GM18858 (cell line): ENCODE data around the gene ASZ1.

Experiments
- ATAC-seq: cut with Tn5 transposase; IDR thresholded peaks from one replicate; pipeline ENCODE4 v1.9.1; 2021; ENCODE audit not compliant: unreplicated experiment

Gene ASZ1

DNA sequence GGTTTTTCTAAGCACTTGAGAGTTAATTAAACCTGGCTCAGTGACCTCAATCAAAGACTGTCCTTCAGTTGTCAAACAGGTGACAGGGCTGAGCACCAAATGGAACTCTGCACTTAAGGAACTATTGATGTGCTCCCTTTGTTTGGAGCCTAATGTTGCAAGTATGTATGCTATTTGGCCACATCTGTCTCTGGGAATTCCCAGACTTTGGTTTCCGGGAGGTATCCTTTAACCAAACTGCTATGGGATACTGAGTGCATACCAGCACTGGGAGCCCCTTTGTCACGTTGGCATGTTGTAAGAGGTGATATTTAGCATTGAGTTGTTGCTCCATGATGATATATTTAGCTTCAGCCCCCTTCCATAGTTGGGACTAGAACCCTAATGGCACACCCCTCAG is 25.2 kb downstream of the ASZ1 start:
- ATAC-seq, result no peak

DNA sequence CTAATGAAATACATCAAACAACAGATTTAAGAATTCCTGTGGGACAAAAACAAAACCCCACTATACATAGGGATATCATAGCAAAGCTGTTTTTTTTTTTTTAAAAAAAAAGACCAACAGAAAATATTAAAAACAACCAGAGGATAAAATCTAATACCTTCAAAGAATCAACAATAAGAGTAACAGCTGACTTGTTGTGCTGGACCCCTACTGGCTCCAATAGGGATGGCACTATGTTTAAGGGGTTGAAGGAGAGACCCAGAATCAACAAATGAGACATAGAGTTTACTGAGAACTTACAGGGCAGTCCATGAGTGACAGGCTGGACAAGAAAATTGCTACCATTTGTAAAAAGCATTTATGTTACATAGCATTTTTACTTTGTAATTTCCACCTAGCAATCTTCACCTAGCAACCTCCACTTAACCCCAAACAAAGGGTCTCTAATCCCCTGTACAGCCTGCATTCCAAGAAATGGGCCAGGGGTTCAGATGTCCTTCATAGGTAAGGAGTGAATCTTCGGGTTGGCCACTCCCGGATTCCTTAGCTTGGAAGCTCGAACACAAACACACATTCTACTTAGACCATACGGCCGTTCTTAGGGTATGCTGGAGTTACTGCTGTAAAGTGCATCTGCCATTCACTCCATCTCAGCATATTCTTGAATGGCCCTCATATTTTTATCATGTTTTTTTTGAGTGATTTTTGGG is 25.8 kb downstream of the ASZ1 start:
- no peak for ATAC-seq

DNA sequence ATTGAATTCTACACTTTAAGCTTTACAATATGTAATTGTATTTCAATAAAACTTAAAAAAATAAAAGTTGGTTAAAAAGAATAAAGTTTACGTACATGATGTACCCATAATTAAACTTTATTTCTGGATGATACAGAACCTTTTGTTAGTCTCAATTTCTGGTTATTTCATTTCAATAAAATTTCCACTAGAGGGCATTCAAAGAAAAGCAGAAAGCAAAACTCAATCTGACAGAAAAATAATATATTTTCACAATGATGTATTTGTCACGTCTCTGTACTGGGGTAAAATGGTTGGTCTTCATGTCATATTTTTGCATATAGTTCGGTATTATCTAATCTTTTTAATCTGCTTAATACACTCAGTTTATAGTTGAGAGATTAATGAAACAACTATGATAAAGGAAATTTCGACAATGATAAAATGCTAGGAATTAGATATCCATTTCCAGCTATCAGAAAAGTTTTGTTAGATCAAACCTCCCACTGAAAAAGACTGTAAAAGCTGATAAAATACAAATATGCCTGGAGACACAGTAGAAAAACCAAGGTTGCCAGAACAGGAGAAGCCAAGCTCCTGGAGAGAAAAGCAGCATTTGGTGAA is 27.4 kb downstream of the ASZ1 start:
- ATAC-seq, result no peak

DNA sequence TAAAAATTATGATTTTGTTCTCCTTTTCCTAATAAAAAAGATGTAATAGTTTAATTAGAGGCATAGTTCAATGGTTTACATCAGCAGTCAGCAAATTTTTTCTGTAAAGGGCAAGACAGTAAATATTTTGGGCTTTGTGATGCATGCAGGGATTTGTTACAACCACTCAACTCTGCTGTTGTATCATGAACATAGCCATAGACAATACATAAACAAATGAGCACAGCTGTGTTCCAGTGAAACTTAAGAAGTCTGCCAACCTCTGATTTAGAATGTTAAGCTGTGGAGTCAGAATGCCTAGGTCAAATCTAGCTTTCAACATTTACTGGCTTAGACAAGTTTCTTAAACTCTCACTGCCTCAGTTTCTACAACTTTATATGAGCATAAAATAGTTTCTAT is 31.6 kb downstream of the ASZ1 start:
- no peak for ATAC-seq

DNA sequence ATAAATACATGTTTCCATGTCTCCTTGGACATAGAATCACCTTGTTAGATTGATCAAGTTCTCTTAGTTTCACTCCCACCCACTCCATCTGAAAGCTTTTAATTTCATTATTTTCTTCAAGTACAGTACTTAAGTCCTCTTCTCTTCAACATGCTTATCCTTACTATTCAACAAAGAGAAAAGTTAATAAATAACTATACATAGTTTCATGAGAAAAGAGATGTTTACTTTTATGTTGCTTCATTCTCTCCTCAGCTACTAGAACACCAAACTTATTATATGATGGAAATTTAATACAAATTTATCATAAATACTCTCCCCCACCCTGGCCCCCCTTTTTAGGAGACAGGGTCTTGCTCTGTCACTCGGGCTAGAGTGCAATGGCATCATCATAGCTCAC is 33.5 kb downstream of the ASZ1 start:
- no peak for ATAC-seq

DNA sequence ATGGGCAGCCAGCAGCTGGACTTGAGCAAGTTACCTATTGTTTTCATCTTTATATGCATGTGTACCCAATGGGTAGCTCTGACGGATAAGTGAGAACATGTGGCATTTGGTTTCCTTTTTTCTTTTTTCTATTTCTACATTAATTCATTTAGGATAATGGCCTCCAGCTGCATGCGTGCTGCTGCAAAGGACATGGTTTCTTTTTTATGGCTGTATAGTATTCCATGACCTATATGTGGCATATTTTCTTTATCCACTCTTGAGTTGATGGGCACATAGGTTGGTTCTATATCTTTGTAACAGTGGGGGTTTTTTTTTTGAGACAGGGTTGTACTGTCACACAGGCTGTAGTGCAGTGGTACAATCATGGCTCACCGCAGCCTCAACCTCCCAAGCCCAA is 37.4 kb downstream of the ASZ1 start:
- no peak for ATAC-seq

DNA sequence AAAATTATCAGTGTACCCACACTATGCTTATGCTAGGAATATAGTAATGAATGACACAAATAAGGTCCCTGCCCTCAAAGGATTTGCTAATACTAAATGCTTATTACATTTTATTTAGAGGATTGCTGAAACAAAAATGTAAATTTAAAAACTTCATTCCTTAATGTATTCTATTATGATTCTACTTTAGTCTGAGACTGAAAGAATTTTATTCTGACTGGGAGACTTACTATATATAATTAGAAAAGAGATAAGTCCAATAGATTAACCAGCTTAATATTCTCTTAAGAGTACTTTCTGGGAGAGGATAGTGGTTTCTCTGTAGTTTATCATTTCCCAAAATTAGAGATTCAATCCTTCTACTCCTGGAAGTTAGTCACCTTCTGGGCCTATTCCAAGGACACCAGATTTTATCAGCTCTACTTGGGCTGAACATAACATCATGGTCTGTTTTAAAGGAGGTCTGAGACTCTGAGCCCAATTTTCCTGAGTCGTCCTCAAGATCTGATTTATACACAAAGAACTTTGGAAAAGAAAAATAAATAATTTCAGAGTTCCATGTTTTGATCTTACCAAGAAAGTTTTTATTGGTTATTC is 41.1 kb downstream of the ASZ1 start:
- ATAC-seq, result no peak

DNA sequence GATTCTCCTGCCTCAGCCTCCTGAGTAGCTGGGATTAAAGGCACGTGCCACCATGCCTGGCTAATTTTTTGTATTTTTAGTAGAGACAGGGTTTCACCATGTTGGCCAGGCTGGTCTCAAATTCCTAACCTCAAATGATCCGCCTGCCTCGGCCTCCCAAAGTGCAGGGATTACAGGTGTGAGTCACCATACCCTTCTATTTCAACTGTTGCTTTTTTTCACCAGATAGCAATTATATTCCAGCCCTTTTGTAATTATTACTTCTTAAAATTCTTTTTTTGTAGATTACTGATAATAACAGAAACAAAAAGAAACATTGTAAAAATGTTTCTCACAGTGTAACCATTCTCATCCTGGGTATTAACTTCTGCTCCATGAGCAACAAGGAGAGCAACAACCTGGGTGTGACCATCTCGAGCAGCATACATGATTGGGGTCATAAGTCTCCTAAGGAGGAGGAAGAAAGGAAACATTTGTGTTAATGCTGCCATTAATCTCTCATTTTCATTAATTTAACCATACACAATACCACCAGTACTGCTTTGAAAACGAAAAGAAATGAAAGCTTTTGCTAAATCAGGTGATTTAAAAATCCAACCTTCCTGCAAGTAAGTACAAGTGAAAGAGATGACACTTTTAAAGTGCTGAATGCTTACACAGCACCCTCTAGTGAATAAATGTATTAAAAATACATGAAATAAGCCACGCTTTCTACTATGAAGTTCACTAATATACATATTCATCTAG is 41.8 kb downstream of the ASZ1 start:
- peak; percentile 70 for ATAC-seq

DNA sequence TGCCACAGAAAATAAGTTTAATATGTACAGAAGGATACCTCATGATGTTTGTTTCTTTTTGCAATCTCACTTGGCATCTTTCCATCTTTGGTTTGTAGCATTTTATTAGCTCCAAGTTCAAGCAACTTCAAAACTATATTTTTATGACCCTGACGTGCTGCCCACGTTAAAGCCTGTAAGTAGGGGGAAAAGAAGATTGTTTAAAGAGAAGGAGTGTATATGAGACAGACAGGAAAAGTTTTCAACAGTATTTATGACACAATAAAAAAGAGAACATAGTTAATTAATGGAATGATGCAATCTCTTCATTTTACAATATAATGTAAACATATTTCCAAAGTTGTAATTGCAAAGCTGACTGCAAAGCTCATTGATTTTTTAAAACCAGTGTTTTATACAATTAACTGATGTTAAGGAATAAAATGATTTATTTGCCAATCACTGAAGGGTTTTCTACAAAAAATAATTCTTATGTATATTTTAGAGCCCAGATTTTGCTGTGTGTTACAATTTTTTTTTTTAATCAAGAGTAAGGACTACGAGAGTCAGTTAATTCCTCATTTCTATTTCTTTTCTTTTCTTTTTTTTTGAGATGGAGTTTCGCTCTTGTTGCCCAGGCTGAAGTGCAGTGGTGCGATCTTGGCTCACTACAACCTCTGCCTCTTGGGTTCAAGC is 42.5 kb downstream of the ASZ1 start:
- no peak for ATAC-seq

DNA sequence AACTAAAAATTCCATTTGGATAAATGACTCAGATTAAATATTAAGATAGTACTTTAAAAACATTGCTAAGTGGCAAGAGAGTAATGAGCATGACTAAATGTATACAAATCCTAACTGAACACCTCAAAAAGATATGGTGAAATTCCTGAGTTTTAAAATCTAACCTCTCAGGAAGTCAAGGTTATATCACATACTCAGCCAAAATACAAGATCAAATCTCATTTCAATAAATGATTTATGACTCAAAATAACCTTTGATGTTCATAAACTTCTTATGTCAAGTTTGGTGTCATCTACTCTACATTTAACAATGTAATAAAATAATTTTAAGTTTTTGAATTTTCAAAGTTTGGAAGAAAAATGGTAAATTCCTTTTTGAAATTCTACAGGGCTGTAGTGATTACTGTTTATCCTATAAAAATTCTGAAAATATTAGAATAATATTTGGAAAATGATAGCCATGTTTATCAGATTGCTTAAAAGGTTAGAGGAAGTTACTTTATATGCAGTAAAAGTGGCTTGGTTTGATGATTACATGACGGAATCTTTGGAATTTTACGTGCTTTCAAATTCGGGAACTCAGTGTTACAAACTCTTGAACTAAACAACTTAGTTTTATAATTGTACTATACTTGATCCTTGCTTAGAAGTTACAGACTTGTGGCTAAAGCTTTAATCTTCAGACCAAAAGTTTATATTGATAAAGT is 43.7 kb downstream of the ASZ1 start:
- no peak for ATAC-seq

DNA sequence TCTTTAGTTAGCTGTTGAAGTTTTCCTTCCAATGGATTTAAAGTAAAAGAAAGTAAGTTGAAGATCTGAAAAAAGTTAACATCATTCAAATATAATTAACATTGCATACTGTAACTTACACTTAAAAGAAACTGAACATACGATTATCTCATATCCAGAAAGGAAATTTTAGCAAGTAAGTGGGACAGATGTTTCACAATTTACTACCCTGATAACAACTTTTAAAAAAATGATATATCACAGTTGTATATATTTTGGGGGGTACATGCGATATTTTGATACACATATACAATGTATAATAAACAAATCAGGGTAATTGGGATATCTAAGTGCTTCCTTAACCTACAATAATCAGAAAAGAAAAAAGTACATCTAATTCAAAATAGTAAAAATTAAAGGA is 44.2 kb downstream of the ASZ1 start:
- no peak for ATAC-seq

DNA sequence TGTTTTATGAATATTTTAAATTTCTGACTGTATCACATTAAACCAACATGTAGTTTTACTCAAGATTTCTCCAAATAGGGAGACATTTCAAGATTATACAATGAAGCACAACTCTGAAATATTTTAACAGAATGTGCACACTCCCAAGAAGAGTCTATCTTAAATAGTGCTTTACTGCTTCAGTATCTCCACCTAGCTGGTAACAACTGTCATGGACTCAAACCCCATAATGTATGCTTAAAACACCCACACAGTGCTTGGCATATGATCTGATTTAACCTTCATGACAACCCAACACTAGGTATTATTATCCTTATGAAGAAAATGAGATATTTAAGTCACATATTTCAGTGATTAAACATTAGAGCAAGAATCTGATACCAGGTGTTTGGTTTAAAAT is 45.9 kb downstream of the ASZ1 start:
- ATAC-seq, result no peak

DNA sequence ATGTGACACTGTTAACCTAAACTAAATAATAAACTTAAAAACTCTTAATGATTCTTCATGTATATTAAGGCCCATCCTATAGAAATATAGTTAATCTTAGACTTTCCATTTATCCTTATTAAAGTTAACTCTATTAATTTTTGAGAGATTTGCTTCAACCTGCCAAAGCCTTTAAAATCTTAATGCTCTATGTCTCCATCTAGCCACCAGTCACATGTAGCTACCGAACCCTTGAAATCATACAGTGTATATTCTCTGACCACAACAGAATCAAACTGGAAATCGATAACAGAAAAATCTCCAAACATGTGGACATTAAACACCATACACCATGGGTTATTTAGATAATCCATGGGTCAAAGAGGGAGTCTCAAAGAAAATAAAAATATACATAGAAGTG is 51.9 kb downstream of the ASZ1 start:
- ATAC-seq, result no peak

DNA sequence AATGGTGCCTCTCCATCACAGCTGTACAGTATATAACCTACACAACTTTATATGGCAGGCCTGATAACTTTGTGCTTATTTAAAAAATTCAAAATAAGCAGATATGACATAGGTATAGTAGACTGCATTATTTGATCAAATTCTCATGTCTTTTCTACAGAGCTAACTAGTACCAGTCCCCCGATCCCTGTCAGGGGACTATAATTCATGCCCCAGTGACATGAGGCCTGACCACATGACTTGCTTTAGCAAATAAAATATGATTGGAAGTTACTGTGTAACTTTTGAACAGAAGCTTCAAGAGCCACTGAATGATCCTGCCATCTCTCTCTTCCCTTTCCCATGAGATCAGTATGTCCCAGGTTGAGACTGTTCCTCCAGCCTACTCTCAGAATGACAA is 55.2 kb downstream of the ASZ1 start:
- no peak for ATAC-seq

DNA sequence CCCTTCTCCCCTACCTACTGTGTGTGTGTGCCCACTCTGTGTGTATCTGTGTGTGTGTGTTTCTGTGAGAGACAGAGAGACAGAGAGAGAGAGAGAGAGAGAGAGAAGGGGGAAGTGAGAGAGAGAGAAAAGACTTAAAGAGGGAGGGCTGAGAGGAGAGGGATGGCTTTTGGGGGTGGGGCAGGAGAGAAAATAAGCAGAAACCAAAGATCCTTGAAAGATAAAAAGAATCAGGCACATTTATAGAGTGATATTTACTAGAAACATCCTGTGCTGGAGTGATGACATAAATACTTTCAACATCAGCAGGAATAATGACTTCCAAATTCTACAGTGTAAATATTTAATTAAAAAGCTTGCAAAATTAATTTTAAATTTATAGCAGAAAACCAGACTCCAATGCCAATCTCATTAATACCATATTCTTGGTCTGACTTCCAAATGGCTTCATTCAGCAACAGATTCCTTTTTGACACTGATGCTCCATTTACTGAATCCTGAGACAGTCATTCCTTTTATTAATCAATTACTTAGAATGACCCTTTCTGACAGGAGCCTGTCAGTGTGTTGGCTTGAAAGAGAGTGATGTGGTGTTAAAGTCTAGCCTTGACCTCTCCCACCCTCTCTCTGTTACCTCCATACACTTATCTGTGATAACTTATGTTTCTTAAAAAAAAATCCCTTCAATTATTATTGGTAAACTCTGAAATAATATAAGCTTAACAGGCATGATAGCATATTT is 62.8 kb downstream of the ASZ1 start:
- no peak for ATAC-seq

DNA sequence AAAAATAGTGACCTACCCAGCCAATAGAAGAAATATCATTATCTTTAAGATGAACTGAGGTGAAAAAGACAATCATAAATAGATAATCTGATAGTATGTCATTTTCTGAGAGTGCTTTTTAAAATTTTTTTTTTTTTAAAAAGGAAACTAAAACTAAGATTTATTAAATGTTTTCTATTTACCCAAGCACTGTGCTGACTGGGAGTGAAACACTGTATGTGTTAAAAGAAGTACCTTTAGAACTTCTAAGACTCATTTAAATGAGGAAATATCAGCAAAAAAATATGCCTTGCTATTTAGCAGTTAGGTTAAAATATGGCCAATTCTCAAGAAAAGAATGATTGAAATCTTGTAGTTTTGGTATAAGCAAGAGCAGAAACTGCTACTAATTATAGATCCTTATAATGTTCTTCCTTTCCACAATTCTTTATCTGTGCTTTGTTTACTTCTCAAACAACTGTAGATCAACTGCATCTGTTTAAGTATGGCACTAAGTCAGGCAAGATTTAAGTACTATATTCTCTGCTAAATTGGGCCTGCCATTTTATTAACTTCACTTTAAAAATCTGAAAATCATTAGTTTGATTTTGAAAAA is 64.9 kb downstream of the ASZ1 start:
- no peak for ATAC-seq

DNA sequence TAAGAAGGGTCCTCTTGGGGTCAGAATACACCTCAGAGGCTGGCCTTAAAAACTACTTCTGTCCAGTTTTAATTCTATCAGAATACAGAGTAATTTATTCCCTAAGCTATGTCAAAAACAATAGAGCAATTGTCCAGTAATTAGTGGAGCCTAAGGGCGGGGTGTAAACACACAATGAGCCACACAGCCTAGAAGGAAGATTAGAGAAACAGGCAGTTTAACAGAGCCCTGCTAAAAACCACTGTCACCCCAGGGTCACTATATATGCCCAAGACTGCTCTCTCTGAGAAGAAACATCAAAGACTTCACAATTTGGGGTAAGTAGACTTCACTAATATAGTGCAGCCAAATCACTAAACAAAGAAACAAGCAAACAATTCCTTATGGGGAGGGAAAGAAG is 77.3 kb downstream of the ASZ1 start:
- no peak for ATAC-seq

DNA sequence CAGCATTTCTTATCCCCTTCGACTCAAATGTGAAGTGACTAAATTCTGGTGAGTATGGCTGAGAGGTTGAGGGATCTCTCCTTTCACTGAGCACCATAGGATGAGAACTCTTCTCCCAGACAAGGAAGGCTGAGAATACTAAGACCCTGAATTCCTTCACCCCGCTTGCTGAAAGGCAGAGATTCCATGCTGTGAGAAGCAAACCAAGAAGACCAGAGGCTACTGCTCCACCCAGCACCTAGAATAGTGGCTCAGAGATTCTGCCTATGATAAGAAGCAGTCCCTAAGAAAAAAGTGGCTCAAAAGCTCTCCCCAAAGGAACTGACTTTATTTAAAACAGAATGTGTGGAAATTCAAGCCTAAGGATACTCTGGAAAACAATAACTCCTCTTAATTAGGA is 77.7 kb downstream of the ASZ1 start:
- no peak for ATAC-seq

DNA sequence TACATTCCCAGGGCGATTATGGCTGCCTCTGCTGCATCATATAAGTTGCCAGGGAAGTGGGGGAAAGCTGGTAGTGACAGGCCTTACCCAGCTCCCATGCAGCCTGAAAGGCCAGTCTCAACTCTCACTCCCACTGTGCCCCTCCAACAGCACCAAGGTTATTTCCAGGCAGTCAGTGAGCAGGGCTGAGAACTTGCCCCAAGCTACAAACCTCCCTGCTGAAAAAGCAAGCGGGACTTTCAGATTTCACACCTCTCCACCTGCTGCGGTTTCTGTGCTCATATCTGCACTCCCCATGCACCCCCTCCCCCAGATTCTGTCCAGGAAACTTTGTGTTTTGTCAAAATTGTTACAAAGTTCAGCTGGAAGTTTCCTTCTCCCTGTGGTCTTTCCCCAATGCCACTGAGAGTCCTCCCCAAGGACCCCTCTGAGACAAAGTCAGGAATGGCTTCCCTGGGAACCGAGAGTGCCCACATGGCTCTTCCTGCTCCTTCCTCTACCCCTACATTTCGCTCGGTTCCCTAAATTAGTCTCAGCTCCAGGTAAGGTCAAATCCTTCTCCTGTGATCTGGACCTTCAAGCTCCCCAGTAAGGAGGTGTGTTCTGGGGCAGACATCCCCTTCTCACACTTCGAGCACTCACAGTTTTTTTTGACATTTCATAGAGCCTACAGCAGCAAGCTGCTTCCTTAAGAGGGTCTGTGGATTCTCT is 79.2 kb downstream of the ASZ1 start:
- peak; percentile 88 for ATAC-seq
